Breast epithelium (tissue), 3 donors: ENCODE data around the gene CATSPERB.

Source experiments
- CTCF ChIP-seq, 3 donors: fragments of 450-650 bp; IDR thresholded peaks; one replicate each; pipeline ENCODE4 v1.5.1; 2016 to 2017; ENCODE audit warnings: antibody characterized with exemption in 3 of 3, mild to moderate bottlenecking in 3 of 3, moderate library complexity in 3 of 3
- POLR2A ChIP-seq: fragments of 450-650 bp; IDR thresholded peaks from one replicate; pipeline ENCODE4 v1.6.1; 2016; ENCODE audit warnings: antibody characterized with exemption, mild to moderate bottlenecking, moderate library complexity

GRCh38 chr14:91669867-91670266 is 62.0 kb downstream of the CATSPERB start:
- no peak for TF ChIP-seq POLR2A
- TF ChIP-seq CTCF (IDR thresholded peaks at IDR 0.05): no peak
